NCI-H128 (cell line): ENCODE results near the gene EPHB1.

Experiments used
- DNase-seq: peaks from one replicate; lab custom pipeline; 2025; ENCODE audit not compliant: unreplicated experiment; lab: John Stamatoyannopoulos, UW

EPHB1 gene

GRCh38 chr3:134794950-134795745 is at the start of gene EPHB1:
Gene EPHB1, plus strand, starts transcription at chr3:134795260.
- peak; percentile 94 for DNase-seq

GRCh38 chr3:134748698-134749097 is 46.4 kb upstream of the EPHB1 start:
- no peak for DNase-seq

DNA sequence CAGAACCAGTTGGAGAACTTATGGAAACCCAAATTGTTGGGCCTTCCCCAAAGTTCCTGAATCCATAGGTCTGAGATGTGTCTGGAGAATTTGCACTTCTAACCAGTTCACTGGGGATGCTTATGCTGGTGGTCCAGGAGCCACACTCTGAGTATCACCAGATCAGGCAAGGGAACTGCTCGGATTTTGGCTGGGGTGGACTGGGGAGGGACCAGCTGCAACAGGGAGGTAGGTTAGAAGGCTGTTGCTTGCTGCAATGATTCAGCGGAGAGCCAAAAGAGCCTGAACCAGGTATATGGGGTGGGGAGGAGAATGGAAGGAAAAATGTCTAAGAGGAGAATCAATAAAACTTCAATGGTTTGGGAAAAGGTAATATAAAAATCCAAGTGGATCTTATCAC is 45.9 kb upstream of the EPHB1 start:
- DNase-seq = no peak

DNA sequence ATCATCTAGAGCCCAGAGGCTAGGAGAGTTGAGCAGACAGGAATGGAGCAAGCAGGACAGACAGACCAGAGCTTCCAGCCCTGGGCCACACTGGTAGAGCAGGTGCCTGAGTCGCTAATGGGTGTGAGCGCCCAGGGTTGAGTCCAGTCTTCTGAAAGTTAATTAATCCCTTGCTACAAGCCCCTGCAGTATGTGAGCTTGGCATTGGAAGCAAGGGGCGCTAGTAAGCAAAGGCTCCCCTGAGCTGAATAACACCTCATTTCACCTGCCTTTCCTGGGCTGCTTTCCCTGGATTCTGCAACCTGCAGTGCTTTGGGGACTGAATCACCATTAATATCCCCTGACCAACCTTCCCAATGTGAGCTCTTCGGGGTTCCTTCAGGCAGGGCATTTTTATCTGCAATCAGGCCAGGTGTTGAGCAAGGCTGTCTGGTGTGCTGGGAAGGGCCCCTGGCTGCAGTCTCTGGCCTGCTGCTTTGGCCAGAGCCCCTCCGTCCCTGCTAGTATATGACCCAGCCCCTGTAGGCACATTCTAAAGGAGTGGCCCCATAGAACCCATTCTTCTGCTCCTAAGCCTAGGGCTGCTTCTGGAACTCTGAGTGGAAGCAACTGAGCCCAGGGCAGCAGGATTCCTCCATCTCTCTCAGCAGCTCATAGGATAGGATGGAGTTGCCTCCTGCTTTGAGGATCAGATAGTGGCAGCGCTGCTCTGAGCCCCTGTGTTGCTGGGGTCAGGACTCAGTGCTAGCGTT is 45.1 kb upstream of the EPHB1 start:
- DNase-seq = no peak

DNA sequence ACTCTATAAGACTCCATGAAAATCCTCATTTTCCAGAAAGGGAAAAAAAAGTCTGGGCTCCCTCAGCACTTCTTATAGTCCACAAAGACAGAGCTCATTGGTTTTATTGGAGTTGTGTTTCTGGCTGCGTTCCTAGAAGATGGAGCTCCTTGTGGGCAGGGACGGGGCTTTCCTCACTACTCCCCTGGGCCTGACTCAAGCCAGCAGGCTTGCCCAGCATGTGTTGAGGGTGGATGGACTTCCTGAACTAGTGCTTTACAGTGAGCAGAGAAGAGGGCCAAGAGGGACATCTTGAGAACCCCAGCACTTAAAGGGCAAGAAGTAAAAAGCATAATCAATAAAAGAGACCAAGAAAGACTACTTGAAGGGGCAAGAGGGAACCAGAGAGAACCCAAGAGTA is 43.2 kb upstream of the EPHB1 start:
- no peak for DNase-seq

DNA sequence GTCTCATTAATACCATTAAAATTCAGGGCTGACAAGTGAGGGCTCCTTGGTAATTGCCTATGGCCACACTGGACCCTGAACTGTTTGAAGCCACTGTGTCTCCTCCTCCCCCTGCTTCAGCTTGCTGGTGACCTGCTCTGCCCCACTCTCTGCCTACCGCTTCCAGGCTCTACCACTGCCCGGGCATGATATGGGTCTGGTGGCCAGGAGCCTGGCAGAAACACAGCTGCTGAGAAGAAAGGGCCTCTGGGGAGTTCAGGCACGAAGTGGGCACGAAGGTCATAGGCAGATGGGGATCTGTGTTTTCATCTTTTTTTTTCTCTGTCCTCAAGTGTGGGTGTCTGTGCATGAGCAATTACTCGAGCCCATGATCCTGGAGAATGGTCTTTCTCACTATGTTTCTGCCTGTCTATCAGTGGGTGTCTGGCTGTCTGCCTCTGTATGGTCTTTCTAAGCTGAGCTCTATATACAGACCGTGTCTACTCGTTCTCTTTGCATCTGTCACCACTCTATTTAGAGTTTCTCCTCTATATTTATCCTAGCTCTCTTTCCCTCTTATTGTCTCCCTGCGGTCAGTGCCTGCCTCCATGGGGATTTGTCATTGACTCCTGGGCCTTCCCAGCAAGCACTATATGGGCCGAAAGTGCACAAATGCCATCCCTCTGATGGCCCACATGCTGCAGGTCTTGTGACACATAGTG is 42.1 kb upstream of the EPHB1 start:
- DNase-seq = no peak

DNA sequence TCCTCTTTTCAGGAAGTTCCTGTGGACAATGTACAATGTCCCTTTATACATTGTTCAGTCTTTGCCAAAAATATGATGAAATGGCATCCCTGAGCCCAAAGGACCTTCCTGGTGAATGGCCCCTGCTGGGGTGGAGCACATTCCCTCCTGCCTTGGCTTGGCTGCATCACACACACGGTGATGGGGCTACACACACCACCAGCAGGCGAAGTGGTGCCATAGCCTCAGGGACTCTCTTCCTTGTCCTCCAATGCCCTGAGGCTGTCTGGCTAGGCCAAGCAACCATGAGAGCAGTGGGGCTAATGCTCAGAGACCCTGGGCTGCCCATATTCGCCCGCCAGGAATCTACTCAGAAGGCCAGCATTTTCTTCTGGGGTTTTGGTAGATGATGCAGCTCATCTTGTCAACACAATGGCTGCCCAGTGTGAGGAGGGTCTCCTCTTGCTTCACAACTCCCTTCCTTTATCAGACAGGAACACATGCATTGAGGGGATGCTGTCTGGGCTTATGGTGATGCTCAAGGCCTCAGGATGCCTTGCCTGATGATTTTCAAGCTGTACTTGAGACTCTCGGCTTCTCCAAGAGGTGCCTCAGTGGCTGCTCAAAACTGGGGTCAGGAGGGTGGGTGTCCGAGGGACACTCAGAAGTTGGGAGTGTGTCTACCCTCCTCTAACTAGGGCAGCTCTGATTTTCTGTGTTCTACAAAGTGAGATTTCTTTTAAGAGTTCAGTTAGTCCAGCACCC is 40.9 kb upstream of the EPHB1 start:
- DNase-seq = no peak

- DNase-seq = no peak
Measured at GRCh38 chr3:134754768-134755559, 40.1 kb upstream of the EPHB1 start.

- DNase-seq = no peak
Measured at GRCh38 chr3:134755821-134756220, 39.2 kb upstream of the EPHB1 start.

GRCh38 chr3:134757549-134758069 is 37.5 kb upstream of the EPHB1 start:
- DNase-seq = no peak

DNA sequence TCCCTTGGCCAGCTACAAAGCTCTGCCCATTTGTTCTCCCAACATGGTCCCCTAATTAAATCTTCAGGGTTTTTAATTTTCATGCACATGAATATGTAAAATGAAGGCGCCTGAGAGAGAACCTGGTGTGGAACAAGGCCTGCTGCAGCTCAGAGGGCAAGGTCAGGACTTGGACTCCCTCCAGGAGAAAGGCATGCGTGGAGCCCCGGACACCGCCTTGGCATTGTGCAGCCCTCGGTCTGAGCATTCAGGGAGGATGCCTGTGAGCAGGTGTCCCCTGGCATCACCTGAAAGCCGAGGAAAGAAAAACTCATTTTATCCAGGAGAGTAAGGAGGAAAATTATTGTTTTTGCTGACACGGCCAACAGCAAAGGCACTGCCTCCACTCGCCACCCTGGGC is 33.8 kb upstream of the EPHB1 start:
- DNase-seq = no peak

DNA sequence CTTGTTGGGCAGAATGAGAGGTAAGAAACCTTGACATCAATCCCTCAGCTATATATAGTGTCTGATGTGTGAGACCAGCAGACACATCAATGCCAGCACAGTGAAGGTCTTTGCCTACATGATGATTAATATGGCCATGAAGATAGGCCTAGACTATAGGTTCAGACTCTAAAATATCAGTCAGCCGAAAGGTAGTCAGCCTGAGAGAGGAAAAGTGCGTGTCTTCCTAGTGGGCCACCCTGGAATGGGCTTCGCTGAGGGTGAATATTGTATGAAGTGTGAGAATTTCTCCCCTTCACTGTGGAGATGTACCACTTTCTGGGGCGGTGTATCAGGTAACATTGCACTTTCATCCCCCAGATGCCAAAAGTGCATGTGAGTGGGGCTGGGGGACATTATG is 33.0 kb upstream of the EPHB1 start:
- no peak for DNase-seq

- no peak for DNase-seq
Measured at GRCh38 chr3:134765468-134765867, 29.6 kb upstream of the EPHB1 start.

DNA sequence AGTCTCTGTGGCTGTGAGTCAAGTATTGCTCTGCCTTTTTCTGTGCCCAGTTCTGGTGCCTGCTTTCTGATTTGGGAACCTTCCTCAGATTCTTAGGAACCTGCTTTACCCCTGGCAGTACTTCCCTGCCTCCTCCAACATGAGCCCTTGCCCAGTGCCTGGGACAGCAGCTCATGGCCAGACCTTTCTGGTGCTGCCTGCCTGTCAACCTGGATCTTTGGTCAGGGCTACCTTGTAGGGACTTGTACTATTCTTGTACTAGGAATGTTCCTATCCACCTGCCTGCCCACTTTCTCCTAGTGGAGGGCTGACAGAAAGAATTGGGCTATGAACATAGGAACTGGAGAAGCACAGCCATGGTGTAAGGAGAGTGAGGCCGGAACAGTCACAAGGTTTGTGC is 28.8 kb upstream of the EPHB1 start:
- DNase-seq = no peak

GRCh38 chr3:134768116-134768515 is 26.9 kb upstream of the EPHB1 start:
- DNase-seq = no peak

GRCh38 chr3:134768837-134769236 is 26.2 kb upstream of the EPHB1 start:
- no peak for DNase-seq

DNA sequence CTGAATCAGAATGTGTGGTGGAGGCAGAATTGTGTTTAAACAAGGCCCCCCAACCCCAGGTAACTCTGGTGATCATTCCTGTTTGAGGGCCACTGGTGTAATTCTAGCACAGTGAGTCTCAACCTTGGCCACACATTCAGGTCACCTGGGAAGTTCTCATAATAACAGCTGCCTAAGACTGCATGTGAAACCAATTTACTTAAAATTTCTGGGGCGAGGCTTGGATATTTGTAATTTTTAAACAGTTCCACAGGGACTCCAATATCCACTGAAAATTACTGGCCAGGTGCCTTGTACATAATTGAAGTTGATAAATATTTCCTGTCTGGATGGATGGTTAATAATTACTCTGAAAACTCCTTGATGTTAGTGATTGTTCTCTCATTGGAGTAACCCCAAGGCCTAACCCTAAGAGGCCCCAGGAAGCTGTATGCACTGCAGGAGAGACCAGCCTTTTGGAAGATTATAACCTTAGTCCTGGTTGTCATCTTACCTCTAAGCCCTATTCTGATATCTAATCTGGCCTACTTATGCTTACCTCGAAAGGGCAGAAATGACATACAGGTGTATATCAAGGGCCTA is 25.7 kb upstream of the EPHB1 start:
- DNase-seq = no peak

GRCh38 chr3:134772011-134772410 is 23.0 kb upstream of the EPHB1 start:
- DNase-seq = no peak

- no peak for DNase-seq
Measured at GRCh38 chr3:134772591-134772990, 22.5 kb upstream of the EPHB1 start.

GRCh38 chr3:134775831-134776230 is 19.2 kb upstream of the EPHB1 start:
- DNase-seq = no peak
